ENCODE data around the gene DDX5. TPM values are rescaled to one million over a fixed set of nuclear protein-coding genes. Genes with fewer than 3 reads are reported as not detected.
A peak's percentile ranks its signal among the peaks of the same experiment; 100 is the strongest.
"Not testable (repeated sequence)": the region's sequence is repeated elsewhere in the genome, so short reads cannot be mapped to it uniquely, and the experiment has no call there.

The DDX5 gene
- total RNA-seq, 1 donor from 2014 or later = 771 TPM

DNA sequence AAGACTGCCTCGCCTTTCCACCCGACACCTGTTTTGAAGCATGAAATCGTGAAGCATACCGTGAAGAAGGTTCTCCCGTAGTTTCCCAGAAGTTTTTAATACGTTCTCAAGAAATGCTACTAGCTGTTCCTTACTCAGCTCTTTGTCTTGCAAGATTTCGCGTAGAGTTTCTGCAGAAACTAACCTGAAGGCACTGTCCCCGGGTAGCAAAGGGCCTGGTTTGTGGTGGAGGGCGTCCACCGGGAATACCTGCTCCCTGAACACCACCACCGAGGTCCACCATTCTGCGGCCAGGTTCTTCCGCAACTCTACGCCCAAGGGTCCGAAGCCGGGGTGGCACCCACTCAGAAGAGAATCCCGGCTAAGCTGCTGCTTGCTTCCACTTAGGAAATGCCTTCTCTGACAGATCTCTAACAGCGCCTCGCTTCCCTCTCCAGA lies 9.7 kb downstream of the DDX5 start:
- no peak for DNase-seq (ENCODE audit: low spot score)
- H3K27me3 Mint-ChIP-seq (ENCODE audit: unreplicated experiment) = peaks cover 18% of the 10 kb centered on the region
- peaks cover 46% of the 10 kb centered on the region for H3K4me1 Mint-ChIP-seq (ENCODE audit: unreplicated experiment)
- TF ChIP-seq, protein P1, sequence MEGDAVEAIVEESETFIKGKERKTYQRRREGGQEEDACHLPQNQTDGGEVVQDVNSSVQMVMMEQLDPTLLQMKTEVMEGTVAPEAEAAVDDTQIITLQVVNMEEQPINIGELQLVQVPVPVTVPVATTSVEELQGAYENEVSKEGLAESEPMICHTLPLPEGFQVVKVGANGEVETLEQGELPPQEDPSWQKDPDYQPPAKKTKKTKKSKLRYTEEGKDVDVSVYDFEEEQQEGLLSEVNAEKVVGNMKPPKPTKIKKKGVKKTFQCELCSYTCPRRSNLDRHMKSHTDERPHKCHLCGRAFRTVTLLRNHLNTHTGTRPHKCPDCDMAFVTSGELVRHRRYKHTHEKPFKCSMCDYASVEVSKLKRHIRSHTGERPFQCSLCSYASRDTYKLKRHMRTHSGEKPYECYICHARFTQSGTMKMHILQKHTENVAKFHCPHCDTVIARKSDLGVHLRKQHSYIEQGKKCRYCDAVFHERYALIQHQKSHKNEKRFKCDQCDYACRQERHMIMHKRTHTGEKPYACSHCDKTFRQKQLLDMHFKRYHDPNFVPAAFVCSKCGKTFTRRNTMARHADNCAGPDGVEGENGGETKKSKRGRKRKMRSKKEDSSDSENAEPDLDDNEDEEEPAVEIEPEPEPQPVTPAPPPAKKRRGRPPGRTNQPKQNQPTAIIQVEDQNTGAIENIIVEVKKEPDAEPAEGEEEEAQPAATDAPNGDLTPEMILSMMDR (IDR thresholded peaks at IDR 0.05; ENCODE audit: unreplicated experiment) = no peak
- H3K36me3 Mint-ChIP-seq (ENCODE audit: low read depth, unreplicated experiment) = peaks cover 48% of the 10 kb centered on the region
- peak overlapping the region; percentile 99 for H3K4me3 Mint-ChIP-seq (ENCODE audit: unreplicated experiment)
- no peaks in the 10 kb centered on the region for H3K9me3 Mint-ChIP-seq (ENCODE audit: unreplicated experiment)
- peak overlapping the region; percentile 90 for H3K27ac Mint-ChIP-seq (ENCODE audit: unreplicated experiment)

DNA sequence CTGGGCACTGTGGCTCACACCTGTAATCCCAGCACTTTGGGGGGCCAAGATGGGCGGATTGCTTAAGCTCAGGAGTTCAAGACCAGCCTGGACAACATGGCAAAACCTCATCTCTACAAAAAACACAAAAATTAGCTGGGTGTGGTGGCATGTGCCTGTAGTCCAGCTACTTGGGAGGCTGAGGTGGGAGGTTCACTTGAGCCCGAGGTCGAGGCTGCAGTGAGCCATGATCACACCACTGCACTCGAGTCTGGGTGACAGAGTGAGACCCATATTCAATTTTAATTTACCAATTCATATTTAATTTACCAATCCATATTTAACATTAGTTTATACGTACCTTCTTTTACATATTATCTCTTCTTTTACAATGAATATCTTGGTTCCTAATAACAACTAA lies 10.8 kb downstream of the DDX5 start:
- peaks cover 14% of the 10 kb centered on the region for H3K27me3 Mint-ChIP-seq (ENCODE audit: unreplicated experiment)
- peaks cover 37% of the 10 kb centered on the region for H3K4me1 Mint-ChIP-seq (ENCODE audit: unreplicated experiment)
- not testable (repeated sequence) for H3K4me3 Mint-ChIP-seq (ENCODE audit: unreplicated experiment); H3K9me3 Mint-ChIP-seq (ENCODE audit: unreplicated experiment); H3K27ac Mint-ChIP-seq (ENCODE audit: unreplicated experiment); DNase-seq (ENCODE audit: low spot score)
- peaks cover 44% of the 10 kb centered on the region for H3K36me3 Mint-ChIP-seq (ENCODE audit: low read depth, unreplicated experiment)

DNA sequence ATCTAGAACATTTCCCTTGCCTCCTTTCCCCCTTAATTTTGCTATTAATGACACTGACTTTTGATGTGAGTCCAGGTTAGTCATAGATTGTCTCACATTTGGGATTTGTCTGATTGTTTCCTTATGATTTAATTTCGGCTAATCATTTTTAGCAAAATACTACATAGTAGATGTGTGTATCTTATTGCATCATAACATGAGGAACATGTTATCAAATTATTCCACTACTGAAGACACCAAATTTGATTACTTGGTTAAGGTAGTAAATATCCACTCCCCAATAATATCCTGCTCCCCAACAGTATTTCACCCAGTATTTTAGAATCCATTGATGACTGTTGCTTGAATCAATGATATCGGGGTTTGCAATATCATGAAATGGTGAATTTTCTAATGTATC lies 12.0 kb downstream of the DDX5 start:
- TF ChIP-seq, protein P1 (IDR thresholded peaks at IDR 0.05; ENCODE audit: unreplicated experiment) = no peak
- H3K36me3 Mint-ChIP-seq (ENCODE audit: low read depth, unreplicated experiment) = peaks cover 35% of the 10 kb centered on the region
- no peak overlapping the region for H3K4me3 Mint-ChIP-seq (ENCODE audit: unreplicated experiment)
- H3K4me1 Mint-ChIP-seq (ENCODE audit: unreplicated experiment) = peaks cover 28% of the 10 kb centered on the region
- DNase-seq (ENCODE audit: low spot score) = no peak
- H3K27me3 Mint-ChIP-seq (ENCODE audit: unreplicated experiment) = peaks cover 10% of the 10 kb centered on the region
- no peak overlapping the region for H3K27ac Mint-ChIP-seq (ENCODE audit: unreplicated experiment)
- no peaks in the 10 kb centered on the region for H3K9me3 Mint-ChIP-seq (ENCODE audit: unreplicated experiment)

DNA sequence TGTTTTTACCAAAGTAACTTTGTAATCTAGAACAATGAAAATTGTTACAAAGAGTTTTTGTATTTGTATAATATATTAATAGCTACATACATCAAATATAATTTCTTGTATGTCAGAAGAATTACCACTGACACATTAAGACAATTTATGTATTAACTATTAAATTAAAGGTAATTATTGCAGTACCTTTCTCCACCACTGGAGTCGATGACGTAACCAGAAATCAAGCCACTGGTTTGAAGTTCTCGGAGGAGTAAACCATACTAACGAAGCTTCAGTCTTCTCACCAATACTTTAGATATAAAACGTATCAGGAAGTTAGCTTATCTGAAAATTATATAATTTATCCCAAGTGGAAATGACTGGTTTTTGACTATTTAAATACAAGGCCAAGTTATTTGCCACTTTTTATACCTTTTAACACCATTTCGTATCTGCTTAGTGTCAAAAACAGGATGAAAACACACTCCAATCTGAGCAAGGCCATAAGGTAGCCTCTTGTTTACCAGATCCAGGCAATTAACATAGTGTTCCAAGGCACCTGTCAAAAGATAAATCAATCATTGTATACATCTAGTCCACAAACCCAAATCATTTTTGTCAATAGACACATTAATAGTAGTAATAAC lies 13.5 kb downstream of the DDX5 start:
- H3K4me1 Mint-ChIP-seq (ENCODE audit: unreplicated experiment) = peaks cover 18% of the 10 kb centered on the region

DNA sequence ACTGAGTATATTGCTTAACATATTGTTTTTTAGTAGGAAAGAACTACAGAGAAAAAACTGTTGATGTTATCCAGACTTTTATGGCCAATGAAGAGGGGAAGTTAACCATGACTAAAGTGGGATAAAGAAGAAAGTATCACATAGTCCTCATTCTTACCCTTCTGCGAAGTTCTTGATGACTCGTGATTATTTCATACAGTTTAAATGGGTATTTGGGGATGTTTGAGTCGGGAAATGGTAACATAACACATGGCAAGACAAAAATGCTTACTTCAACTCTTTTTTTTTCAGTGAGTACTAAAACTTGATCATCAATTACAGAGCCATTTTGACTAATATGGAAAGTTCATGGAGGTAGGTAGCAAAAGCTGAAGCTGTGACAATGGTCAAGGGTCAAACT lies 14.1 kb downstream of the DDX5 start:
- H3K27me3 Mint-ChIP-seq (ENCODE audit: unreplicated experiment) = peaks cover 7% of the 10 kb centered on the region
- no peak for DNase-seq (ENCODE audit: low spot score)
- H3K9me3 Mint-ChIP-seq (ENCODE audit: unreplicated experiment) = no peaks in the 10 kb centered on the region
- TF ChIP-seq, protein P1 (IDR thresholded peaks at IDR 0.05; ENCODE audit: unreplicated experiment) = no peak
- no peak overlapping the region for H3K27ac Mint-ChIP-seq (ENCODE audit: unreplicated experiment)
- H3K4me3 Mint-ChIP-seq (ENCODE audit: unreplicated experiment) = no peak overlapping the region
- peaks cover 21% of the 10 kb centered on the region for H3K36me3 Mint-ChIP-seq (ENCODE audit: low read depth, unreplicated experiment)
- peaks cover 13% of the 10 kb centered on the region for H3K4me1 Mint-ChIP-seq (ENCODE audit: unreplicated experiment)

More for the DNA sequence above, 13.5 kb downstream of the DDX5 start:
- Mint-ChIP-seq H3K27me3 (ENCODE audit: unreplicated experiment) (peaks cover 10% of the 10 kb centered on the region), H3K27ac (ENCODE audit: unreplicated experiment) (no peak overlapping the region), H3K36me3 (ENCODE audit: low read depth, unreplicated experiment) (peaks cover 23% of the 10 kb centered on the region), H3K4me3 (ENCODE audit: unreplicated experiment) (no peak overlapping the region), H3K9me3 (ENCODE audit: unreplicated experiment) (no peaks in the 10 kb centered on the region)
- TF ChIP-seq, protein P1 (IDR thresholded peaks at IDR 0.05; ENCODE audit: unreplicated experiment) = peak; percentile 76
- DNase-seq (ENCODE audit: low spot score) = no peak

Measured in endothelial cell (in vitro differentiated cells).